K562 (cell line): ENCODE results near the gene PDGFA. TPM values are rescaled to one million over a fixed set of nuclear protein-coding genes. Genes with fewer than 3 reads are reported as not detected.

Source experiments
- ATAC-seq: fragments of 200-7000 bp; cut with Tn5 transposase; 3 replicates; pipeline ENCODE4 v1.9.1; 2020; ENCODE audit warnings: moderate library complexity
- BruUV-seq: library from RNA; stranded (reverse); fragments of 400-500 nt; replicated peaks from 2 replicates; lab custom pipeline; 2021; lab: Mats Ljungman, UMichigan
- CTCF ChIA-PET: fragments of 300-600 bp; formaldehyde crosslinking; extraction: SDS; loops from one replicate; lab custom pipeline; 2021; ENCODE audit warnings: low intra/inter-chr PET ratio; lab: Yijun Ruan, JAX
- POLR2A ChIA-PET: fragments of 300-600, 350-650 bp; sonication (Branson Sonifier 250); formaldehyde crosslinking; extraction: SDS; loops from one replicate; lab custom pipeline; 2021; ENCODE audit warnings: antibody characterized with exemption, inconsistent platforms; lab: Yijun Ruan, JAX
- DNase-seq, 4 experiments: peaks; one replicate each; pipeline versions ENCODE4 v3.0.0 to v3.0.0-alpha.2; 2011 to 2018; ENCODE audit warnings: low spot score in 3 of 4, mixed read lengths in 3 of 4; ENCODE audit errors: extremely low read depth in 1 of 4
- FAIRE-seq: peaks from 2 replicates; lab custom pipeline; 2011; peaks lifted over from hg19 to GRCh38; lab: Jason Lieb, UNC
- H2AFZ ChIP-seq: 2 replicates; pipeline ENCODE4 v1.6.0; 2011; ENCODE audit warnings: low read depth, low read length, control low read depth, inconsistent platforms
- H3K27ac ChIP-seq: fragments of 200-600 bp; 3 replicates; pipeline ENCODE4 v1.8.0; 2011; ENCODE audit warnings: low read depth, mild to moderate bottlenecking, control low read depth, inconsistent platforms, low read length, moderate library complexity, mixed read lengths; ENCODE audit errors: extremely low read depth
- H3K27me3 ChIP-seq, 2 experiments: fragments of 300-600 bp in 1 of 2; 2 replicates in 1 of 2; 3 replicates in 1 of 2; pipeline versions ENCODE4 v1.6.0 to v1.8.0; 2011; ENCODE audit warnings: inconsistent platforms in 2 of 2, low read length in 2 of 2, mild to moderate bottlenecking in 1 of 2, mixed read lengths in 1 of 2, moderate library complexity in 1 of 2; ENCODE audit not compliant: control insufficient read depth in 2 of 2, insufficient read depth in 2 of 2
- H3K36me3 ChIP-seq: fragments of 300-600 bp; 3 replicates; pipeline ENCODE4 v1.8.0; 2011; ENCODE audit warnings: mild to moderate bottlenecking, low read length, inconsistent platforms; ENCODE audit not compliant: control insufficient read depth, insufficient read depth
- H3K4me1 ChIP-seq, 2 experiments: fragments of 200-600 bp in 1 of 2; replicated peaks in 1 of 2; 2 replicates in 1 of 2; 3 replicates in 1 of 2; pipeline versions ENCODE4 v1.5.1 to v1.8.0; 2011; ENCODE audit warnings: inconsistent platforms in 2 of 2, low read length in 2 of 2, mild to moderate bottlenecking in 1 of 2, mixed read lengths in 1 of 2, moderate library complexity in 1 of 2; ENCODE audit not compliant: control insufficient read depth in 2 of 2, insufficient read depth in 2 of 2
- H3K4me2 ChIP-seq: 2 replicates; pipeline ENCODE4 v1.6.1; 2011; ENCODE audit warnings: low read length, control low read depth, inconsistent platforms, mixed read lengths; ENCODE audit not compliant: insufficient read depth
- H3K4me3 ChIP-seq: fragments of 200-600 bp; sonication (generic), shearing (Covaris generic); 2 replicates; pipeline ENCODE4 v1.5.1; 2016; ENCODE audit warnings: control low read depth, inconsistent platforms
- H3K79me2 ChIP-seq: fragments of 200-600 bp; 3 replicates; pipeline ENCODE4 v1.8.0; 2011; ENCODE audit warnings: low read length, inconsistent platforms; ENCODE audit not compliant: control insufficient read depth, insufficient read depth
- H3K9ac ChIP-seq, 2 experiments: 2 replicates each; pipeline versions ENCODE4 v1.6.0 to v1.6.1; 2011; ENCODE audit warnings: low read depth in 2 of 2, low read length in 2 of 2, control low read depth in 1 of 2, inconsistent platforms in 1 of 2, mild to moderate bottlenecking in 1 of 2, mixed read lengths in 1 of 2; ENCODE audit not compliant: insufficient read depth in 1 of 2
- H3K9me1 ChIP-seq: one replicate; pipeline ENCODE4 v1.6.0; 2011; ENCODE audit warnings: inconsistent platforms, mild to moderate bottlenecking, low read length, moderate library complexity; ENCODE audit not compliant: control insufficient read depth, insufficient read depth
- H3K9me3 ChIP-seq: replicated peaks from 2 replicates; pipeline ENCODE4 v1.5.1; 2011; ENCODE audit warnings: low read depth, low read length, inconsistent platforms; ENCODE audit not compliant: control insufficient read depth, insufficient read depth
- H4K20me1 ChIP-seq: replicated peaks from 2 replicates; pipeline ENCODE4 v1.6.1; 2011; ENCODE audit warnings: low read length, inconsistent platforms, mixed read lengths; ENCODE audit not compliant: control insufficient read depth, insufficient read depth
- E2F1 ChIP-seq: sonication (generic); formaldehyde crosslinking; IDR thresholded peaks from 2 replicates; pipeline ENCODE4 v1.8.1; 2023; ENCODE audit warnings: mild to moderate bottlenecking, missing genetic modification reagents, moderate library complexity
- ELF1 ChIP-seq: fragments of 200-800 bp; sonication (Bioruptor generic); IDR thresholded peaks from 2 replicates; pipeline ENCODE4 v1.6.1; 2016; ENCODE audit warnings: missing genetic modification characterization, missing compliant biosample characterization
- MCM5 ChIP-seq: fragments of 450-650 bp; IDR thresholded peaks from 2 replicates; pipeline ENCODE4 v1.6.1; 2016; ENCODE audit warnings: low read depth
- MED1 ChIP-seq: sonication (generic); formaldehyde crosslinking; IDR thresholded peaks from 2 replicates; pipeline ENCODE4 v1.8.1; 2023; ENCODE audit warnings: missing genetic modification reagents, borderline replicate concordance
- SIN3B ChIP-seq: fragments of 450-650 bp; IDR thresholded peaks from 2 replicates; pipeline ENCODE4 v1.6.1; 2017; ENCODE audit warnings: low read depth, mild to moderate bottlenecking, moderate library complexity
- SMARCA5 ChIP-seq: fragments of 450-650 bp; IDR thresholded peaks from 2 replicates; pipeline ENCODE4 v1.6.1; 2016
- THAP12 ChIP-seq: fragments of 250-450 bp; sonication (Bioruptor Pico); IDR thresholded peaks from 2 replicates; pipeline ENCODE4 v1.9.0; 2021; ENCODE audit warnings: mild to moderate bottlenecking, inconsistent platforms
- ZMIZ1 ChIP-seq, 2 experiments: fragments of 150-350 bp in 1 of 2; IDR thresholded peaks; 2 replicates each; pipeline ENCODE4 v1.6.1; 2012 to 2016; ENCODE audit warnings: low read depth in 2 of 2, low read length in 2 of 2, mild to moderate bottlenecking in 1 of 2, moderate library complexity in 1 of 2
- ZNF644 ChIP-seq: fragments of 200-800 bp; sonication (Bioruptor generic); IDR thresholded peaks from 2 replicates; pipeline ENCODE4 v1.6.1; 2016; ENCODE audit warnings: low read depth, missing genetic modification characterization, missing compliant biosample characterization
- ZNF699 ChIP-seq: fragments of 250-450 bp; sonication (Bioruptor Pico); IDR thresholded peaks from 2 replicates; pipeline ENCODE4 v1.8.0; 2021; ENCODE audit warnings: mild to moderate bottlenecking, moderate library complexity; ENCODE audit not compliant: insufficient replicate concordance
- WGBS: fragments of 100-300 bp; shearing (Covaris generic); methylation state at CpG from one replicate; pipeline ENCODE4 v1.1.6; 2016; ENCODE audit warnings: low coverage, mixed read lengths; ENCODE audit not compliant: insufficient coverage; ENCODE audit errors: missing lambda C conversion rate; 5-methylcytosine and 5-hydroxymethylcytosine counted together
- in situ Hi-C: fragments of 300-500 bp; cut with MboI; formaldehyde crosslinking; loops from 4 replicates; pipeline ENCODE4 v1.15.0; 2018; ENCODE audit warnings: inconsistent platforms, mixed read lengths
- intact Hi-C: fragments of 100-400 bp; cut with micrococcal nuclease; formaldehyde crosslinking; loops from 2 replicates; pipeline ENCODE4 v1.14.2; 2022
- polyA plus RNA-seq, 8 experiments: library from polyadenylated mRNA; depleted of rRNA in 4 of 8; stranded (reverse) in 5 of 8; unstranded in 3 of 8; fragments of >200 nt; fragmentation: Nextera tagmentation in 2 of 8; fragmentation: Illumina TruSeq in 1 of 8; extraction: Ambion mirVana in 2 of 8; extraction: Trizol in 1 of 8; gene quantifications; 2 replicates each; pipeline versions ENCODE4 v1.2.1 to v1.2.3, GENCODE V29; 2011 to 2014; ENCODE audit warnings: inconsistent platforms in 1 of 8, missing spikeins in 1 of 8
- total RNA-seq, 7 experiments: library from RNA; depleted of rRNA in 6 of 7; stranded (reverse); fragments of >200 nt in 6 of 7; fragmentation: Illumina TruSeq in 2 of 7; extraction: Trizol in 2 of 7; gene quantifications; 2 replicates each; pipeline versions ENCODE4 v1.2.1 to v1.2.3, GENCODE V29; 2011 to 2021; ENCODE audit warnings: low replicate concordance in 1 of 7

The PDGFA gene
- total and polyA plus RNA-seq, 9 of the 15 experiments (the other 6 are each of a cell fraction or from before 2014, with no cell fraction given): 2.5 to 10.2 (median 4.6) TPM

- TF ChIP-seq THAP12 (CRISPR knock-in tag): no peak
- no peak for TF ChIP-seq ELF1 (tag)
- no peak for TF ChIP-seq ZNF644 (tag)
Observed at GRCh38 chr7:521221-522070, 1.8 kb upstream of the PDGFA start (continued).

- Histone ChIP-seq H3K9me3 (no peaks in the 10 kb centered on the region), H2AFZ (no peak overlapping the region), H4K20me1 (no peaks in the 10 kb centered on the region), H3K4me3 (peak overlapping the region; percentile 38), H3K79me2 (peaks cover 7% of the 10 kb centered on the region; the same call in 1 of the 3 replicates), H3K36me3 (no peaks in the 10 kb centered on the region), H3K4me1 (peaks cover 9 to 66% of the 10 kb centered on the region in 2 experiments), H3K27me3 (peaks cover 0 to 12% of the 10 kb centered on the region in 2 experiments; a peak in 2 of 5 replicates), H3K4me2 (peak overlapping the region; percentile 41; the same call in 1 of the 2 replicates), H3K27ac (no peak overlapping the region), H3K9me1 (no peaks in the 10 kb centered on the region), H3K9ac (peak overlapping the region in 1 of 2 experiments; percentile 56; a peak in 2 of 4 replicates)
- peak; percentile 85 for FAIRE-seq
- intact Hi-C loops (loop anchor here (5.0 kb wide), 1 partner anchor 82 kb away; no protein-coding TSS in a partner anchor), in situ Hi-C loops (loop anchor here (5.0 kb wide), 1 partner anchor 188 kb away; no protein-coding TSS in a partner anchor)
- DNase-seq: peak in 3 of 4 experiments; percentile 63 to 68 (median 68)
- POLR2A ChIA-PET: interaction anchor here (0.6 kb wide), 2 partner anchors 180 to 449 kb away, joined by 3 read pairs; no protein-coding TSS in a partner anchor
- 12% methylated on average over 42 of the region's 63 CpGs for WGBS
- no TSS peak for BruUV-seq
- CTCF ChIA-PET: no interaction called here
- peak; percentile 44 for ATAC-seq
- TF ChIP-seq SIN3B: no peak
- TF ChIP-seq MED1 (CRISPR knock-in tag): no peak
- TF ChIP-seq E2F1 (CRISPR knock-in tag): no peak
- TF ChIP-seq ZMIZ1 (IDR thresholded peaks at IDR 0.05; ENCODE audit: low read depth in 2 of 2, low read length in 2 of 2): no peak
- TF ChIP-seq MCM5: no peak
- TF ChIP-seq ZNF699 (CRISPR knock-in tag): no peak
- TF ChIP-seq SMARCA5: no peak
Observed at GRCh38 chr7:520503-521161, 986 bp upstream of the PDGFA start.
